Prostate gland (tissue), 2 donors: ENCODE results near the gene SLC6A2.

ENCODE experiments used
- POLR2AphosphoS5 ChIP-seq: sonication (generic); formaldehyde crosslinking; IDR thresholded peaks from one replicate; pipeline ENCODE4 v1.6.1; 2017; ENCODE audit warnings: antibody characterized with exemption
- TF ChIP-seq, protein P1 (sequence below), 4 experiments: fragments of 200-600 bp in 2 of 4; fragments of 450-650 bp in 2 of 4; sonication (generic) in 2 of 4; IDR thresholded peaks; 1 replicate in 3 of 4; 2 replicates in 1 of 4; pipeline ENCODE4 v1.5.1; 2016 to 2019; ENCODE audit warnings: antibody characterized with exemption in 4 of 4, mild to moderate bottlenecking in 2 of 4, moderate library complexity in 2 of 4

DNA sequence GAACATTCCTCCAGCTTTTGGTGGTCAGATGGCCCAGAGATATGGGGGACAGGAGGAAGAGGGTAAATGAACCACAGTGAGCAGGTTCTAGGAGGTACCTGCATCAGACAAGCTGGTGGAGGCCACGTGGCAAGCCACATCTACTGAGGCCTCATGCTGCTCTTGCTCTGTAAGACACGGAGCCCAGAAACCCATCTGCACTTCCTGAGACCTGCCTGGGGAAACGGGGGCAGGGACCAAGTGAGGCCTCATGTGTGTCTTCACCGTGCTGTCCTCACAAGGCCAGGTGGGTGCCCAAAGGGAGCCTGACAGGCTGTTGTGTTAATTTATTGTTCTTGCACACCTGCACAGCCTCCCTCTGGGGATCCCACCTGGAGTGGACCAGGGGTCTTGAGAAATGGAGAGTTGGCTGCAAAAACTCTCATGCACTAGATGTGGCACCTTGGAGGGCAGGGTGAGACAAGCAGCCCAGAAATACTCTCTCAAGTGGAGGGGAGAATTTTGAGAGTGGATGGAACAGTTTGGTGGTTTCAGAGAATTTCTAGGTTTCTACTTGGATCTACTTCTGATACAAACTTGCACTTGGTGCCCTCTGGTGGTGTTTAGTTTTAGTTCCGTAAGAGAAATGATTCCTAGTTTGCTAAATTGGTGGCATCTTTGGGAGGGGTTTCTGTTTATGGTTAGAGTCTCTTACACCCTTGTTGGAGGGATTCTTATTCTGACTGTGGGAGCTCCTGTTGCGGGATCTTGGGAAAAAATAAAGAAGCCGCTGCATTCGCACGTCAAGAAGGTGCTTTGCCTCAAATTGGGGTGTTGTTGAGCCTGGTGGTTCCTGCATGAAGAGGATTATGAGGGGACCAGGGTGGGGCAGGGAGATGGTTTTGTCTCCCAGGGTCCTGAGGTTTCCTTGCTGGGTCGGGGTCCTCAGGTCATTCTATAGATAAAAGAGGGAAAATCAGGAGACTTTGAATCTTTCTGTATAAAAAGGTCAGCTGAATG is 47.5 kb downstream of the SLC6A2 start:
- TF ChIP-seq, protein P1, sequence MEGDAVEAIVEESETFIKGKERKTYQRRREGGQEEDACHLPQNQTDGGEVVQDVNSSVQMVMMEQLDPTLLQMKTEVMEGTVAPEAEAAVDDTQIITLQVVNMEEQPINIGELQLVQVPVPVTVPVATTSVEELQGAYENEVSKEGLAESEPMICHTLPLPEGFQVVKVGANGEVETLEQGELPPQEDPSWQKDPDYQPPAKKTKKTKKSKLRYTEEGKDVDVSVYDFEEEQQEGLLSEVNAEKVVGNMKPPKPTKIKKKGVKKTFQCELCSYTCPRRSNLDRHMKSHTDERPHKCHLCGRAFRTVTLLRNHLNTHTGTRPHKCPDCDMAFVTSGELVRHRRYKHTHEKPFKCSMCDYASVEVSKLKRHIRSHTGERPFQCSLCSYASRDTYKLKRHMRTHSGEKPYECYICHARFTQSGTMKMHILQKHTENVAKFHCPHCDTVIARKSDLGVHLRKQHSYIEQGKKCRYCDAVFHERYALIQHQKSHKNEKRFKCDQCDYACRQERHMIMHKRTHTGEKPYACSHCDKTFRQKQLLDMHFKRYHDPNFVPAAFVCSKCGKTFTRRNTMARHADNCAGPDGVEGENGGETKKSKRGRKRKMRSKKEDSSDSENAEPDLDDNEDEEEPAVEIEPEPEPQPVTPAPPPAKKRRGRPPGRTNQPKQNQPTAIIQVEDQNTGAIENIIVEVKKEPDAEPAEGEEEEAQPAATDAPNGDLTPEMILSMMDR (IDR thresholded peaks at IDR 0.05): peak in 3 of 4 experiments; percentile 46 to 57 (median 55)
- TF ChIP-seq POLR2AphosphoS5: no peak
